ENCODE data around the gene IL12RB2. TPM values are rescaled to one million over a fixed set of nuclear protein-coding genes. Genes with fewer than 3 reads are reported as not detected.

Gene IL12RB2
- total RNA-seq (ENCODE audit: low replicate concordance) = not detected in 2 replicates

GRCh38 chr1:67307251-67308060, at the start of gene IL12RB2:
Gene IL12RB2 (plus strand): TSS chr1:67307873. CDS start chr1:67320369, 12,496 bp downstream.

GRCh38 chr1:67430358-67431155, 122.9 kb downstream of the IL12RB2 start, which contains the start of gene SERBP1:
Gene SERBP1 (minus strand): TSS chr1:67430402. CDS start chr1:67430300, 102 bp downstream.

Other genes starting within 250 kb of the IL12RB2 start
- gene C1orf141, start 172.9 kb upstream of the IL12RB2 start, total RNA-seq (ENCODE audit: low replicate concordance) = not detected in 2 replicates
- not detected in 2 replicates for gene IL23R, start 141.4 kb upstream of the IL12RB2 start, total RNA-seq (ENCODE audit: low replicate concordance)
- gene SERBP1, start 122.5 kb downstream of the IL12RB2 start, total RNA-seq (ENCODE audit: low replicate concordance) = 149 and 211 TPM in 2 replicates